Left ventricle myocardium inferior (tissue), 1 donor: Measurements from ENCODE around the gene PLAC1. TPM values are rescaled to one million over a fixed set of nuclear protein-coding genes. Genes with fewer than 3 reads are reported as not detected.

Experiments used
- DNase-seq: peaks from one replicate; pipeline ENCODE4 v3.0.0-alpha.2; 2020
- H3K27ac ChIP-seq: fragments of 200-600 bp; replicated peaks from 2 replicates; pipeline ENCODE4 v1.8.0; 2021
- H3K27me3 ChIP-seq: fragments of 200-600 bp; 2 replicates; pipeline ENCODE4 v1.8.0; 2021; ENCODE audit warnings: low read depth
- H3K36me3 ChIP-seq: fragments of 200-600 bp; 2 replicates; pipeline ENCODE4 v1.8.0; 2021
- H3K4me1 ChIP-seq: fragments of 200-600 bp; 2 replicates; pipeline ENCODE4 v1.8.0; 2021
- H3K4me3 ChIP-seq: fragments of 200-600 bp; 2 replicates; pipeline ENCODE4 v1.8.0; 2021; ENCODE audit warnings: mild to moderate bottlenecking, moderate library complexity
- H3K9me3 ChIP-seq: fragments of 200-600 bp; replicated peaks from 2 replicates; pipeline ENCODE4 v1.8.0; 2021
- CTCF ChIP-seq: fragments of 200-600 bp; IDR thresholded peaks from 2 replicates; pipeline ENCODE4 v1.8.0; 2021; ENCODE audit warnings: antibody characterized with exemption, mild to moderate bottlenecking, borderline replicate concordance
- intact Hi-C: fragments of 100-400 bp; cut with micrococcal nuclease; formaldehyde crosslinking; loops from one replicate; pipeline ENCODE4 v1.11.0; 2022
- microRNA-seq: library from miRNA; unstranded; fragments of <30 nt; microRNA quantifications from one replicate; pipeline ENCODE4 v1.2.0, GENCODE V29; 2020
- total RNA-seq: library from RNA; stranded (reverse); fragmentation: NEBNext Ultra II Directional; extraction: Animal tissue kit (Norgen Biotek cat#: 25700); gene quantifications from one replicate; pipeline ENCODE4 v1.2.1, GENCODE V29; 2021
- donor health status: DM: no; HTN: yes; CAD: no; lungs with severe emphysema.

The PLAC1 gene
- total RNA-seq, 1 donor from 2014 or later: not detected

DNA sequence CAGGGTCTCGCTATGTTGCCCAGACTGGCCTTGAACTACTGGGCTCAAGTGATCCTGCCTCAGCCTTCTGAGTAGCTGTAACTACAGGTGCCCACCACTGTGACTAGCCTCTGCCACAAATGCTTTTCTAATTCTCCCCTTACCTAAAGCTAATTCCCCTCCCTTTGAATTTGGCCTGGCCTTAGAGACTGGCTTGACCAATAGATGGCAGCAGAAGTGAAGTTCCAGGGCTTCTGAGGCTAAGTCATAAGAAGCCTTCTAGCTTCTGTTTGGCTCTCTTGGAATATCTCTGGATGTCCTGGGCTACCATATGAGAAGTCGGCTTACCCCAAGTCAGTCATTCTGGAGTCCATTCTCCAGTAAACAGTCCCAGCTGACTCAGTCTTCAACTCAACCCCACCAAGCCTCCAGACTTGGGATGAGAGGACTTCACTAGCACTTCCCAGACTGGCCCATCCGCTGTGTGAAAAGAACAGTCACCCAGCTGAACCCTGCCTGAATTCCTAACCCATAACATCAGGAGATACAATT lies 137.3 kb downstream of the PLAC1 start:
- H3K9me3 ChIP-seq: no peaks in the 10 kb centered on the region
- no peak overlapping the region for H3K27ac ChIP-seq
- no peak overlapping the region for H3K4me3 ChIP-seq
- no peaks in the 10 kb centered on the region for H3K27me3 ChIP-seq
- peak; percentile 66 for TF ChIP-seq CTCF
- intact Hi-C loops: loop anchor here (10.0 kb wide), 1 partner anchor 234 kb away; no protein-coding TSS in a partner anchor
- no peaks in the 10 kb centered on the region for H3K4me1 ChIP-seq
- no peaks in the 10 kb centered on the region for H3K36me3 ChIP-seq
- DNase-seq: no peak

Small RNAs within 50 kb of the gene (microRNA-seq; reads per million reads assigned to microRNA genes)
- gene MIR424 (9,183 reads per million, percentile 96 among the genes with 10 or more reads in this experiment), gene MIR450A1 (14.0 reads per million, percentile 33 among the genes with 10 or more reads in this experiment), gene MIR450A2 (10.3 reads per million, percentile 26 among the genes with 10 or more reads in this experiment), gene MIR450B (9.0 reads per million, percentile 24 among the genes with 10 or more reads in this experiment), gene MIR503 (85.8 reads per million, percentile 54 among the genes with 10 or more reads in this experiment), gene MIR542 (254 reads per million, percentile 67 among the genes with 10 or more reads in this experiment)

Other genes starting within 250 kb of the PLAC1 start
- gene HPRT1, start 198.3 kb downstream of the PLAC1 start, total RNA-seq: 19.4 TPM
- 12.3 TPM for gene PABIR2, start 138.7 kb upstream of the PLAC1 start, total RNA-seq